GM23248 (cell line): ENCODE results near the gene SIAE. TPM values are rescaled to one million over a fixed set of nuclear protein-coding genes. Genes with fewer than 3 reads are reported as not detected.

ENCODE experiments used
- DNase-seq: peaks from one replicate; pipeline ENCODE4 v3.0.0-alpha.2; 2015
- H2AFZ ChIP-seq: fragments of 200-600 bp; sonication (generic); 2 replicates; pipeline ENCODE4 v1.6.1; 2016; ENCODE audit warnings: antibody characterized with exemption
- H3F3A ChIP-seq: fragments of 200-600 bp; sonication (generic); 2 replicates; pipeline ENCODE4 v1.6.1; 2016; ENCODE audit warnings: mild to moderate bottlenecking, antibody characterized with exemption, mixed run types; ENCODE audit not compliant: insufficient read depth
- H3K27ac ChIP-seq: fragments of 200-600 bp; sonication (generic); 2 replicates; pipeline ENCODE4 v1.5.1; 2016; ENCODE audit warnings: mild to moderate bottlenecking
- H3K27me3 ChIP-seq: fragments of 200-600 bp; sonication (generic); replicated peaks from 2 replicates; pipeline ENCODE4 v1.6.1; 2016; ENCODE audit warnings: mild to moderate bottlenecking; ENCODE audit not compliant: insufficient read depth
- H3K36me3 ChIP-seq: fragments of 200-600 bp; sonication (generic); 2 replicates; pipeline ENCODE4 v1.6.1; 2016; ENCODE audit warnings: low read depth, mild to moderate bottlenecking
- H3K4me1 ChIP-seq: fragments of 200-600 bp; sonication (generic); 2 replicates; pipeline ENCODE4 v1.6.1; 2016; ENCODE audit warnings: mild to moderate bottlenecking; ENCODE audit not compliant: insufficient read depth
- H3K4me2 ChIP-seq: fragments of 200-600 bp; sonication (generic); one replicate; pipeline ENCODE4 v1.6.1; 2016; ENCODE audit warnings: mild to moderate bottlenecking; ENCODE audit not compliant: unreplicated experiment
- H3K4me3 ChIP-seq: fragments of 200-600 bp; sonication (generic); 2 replicates; pipeline ENCODE4 v1.5.1; 2016; ENCODE audit warnings: mild to moderate bottlenecking
- H3K79me2 ChIP-seq: fragments of 200-600 bp; sonication (generic); 2 replicates; pipeline ENCODE4 v1.6.1; 2016; ENCODE audit warnings: mild to moderate bottlenecking; ENCODE audit not compliant: insufficient read depth
- H3K9ac ChIP-seq: fragments of 200-600 bp; sonication (generic); 2 replicates; pipeline ENCODE4 v1.6.1; 2016; ENCODE audit warnings: mild to moderate bottlenecking
- H3K9me2 ChIP-seq: fragments of 200-600 bp; sonication (generic); 2 replicates; pipeline ENCODE4 v1.6.1; 2016; ENCODE audit warnings: mixed run types, mild to moderate bottlenecking, moderate library complexity; ENCODE audit not compliant: insufficient read depth
- H3K9me3 ChIP-seq: fragments of 200-600 bp; sonication (generic); one replicate; pipeline ENCODE4 v1.6.1; 2017; ENCODE audit warnings: low read depth
- H4K20me1 ChIP-seq: fragments of 200-600 bp; sonication (generic); 2 replicates; pipeline ENCODE4 v1.6.0; 2016; ENCODE audit not compliant: insufficient read depth
- EZH2 ChIP-seq: fragments of 200-600 bp; sonication (generic); IDR thresholded peaks from 2 replicates; pipeline ENCODE4 v1.6.1; 2018; ENCODE audit warnings: antibody characterized with exemption, mild to moderate bottlenecking; ENCODE audit not compliant: insufficient read depth, poor library complexity, severe bottlenecking
- EZH2phosphoT487 ChIP-seq: fragments of 200-600 bp; sonication (generic); IDR thresholded peaks from 2 replicates; pipeline ENCODE4 v1.6.1; 2018; ENCODE audit warnings: antibody characterized with exemption, moderate library complexity, mild to moderate bottlenecking, low read depth; ENCODE audit not compliant: insufficient read depth
- WGBS, 2 experiments: methylation state at CpG; one replicate each; pipeline ENCODE4 v1.1.6; 2015 to 2017; ENCODE audit warnings: low lambda C conversion rate in 2 of 2, low coverage in 1 of 2; ENCODE audit errors: missing lambda C conversion rate in 2 of 2; 5-methylcytosine and 5-hydroxymethylcytosine counted together
- in situ Hi-C: fragments of 300-500 bp; cut with MboI; formaldehyde crosslinking; loops from 2 replicates; pipeline ENCODE4 v1.15.0; 2020
- polyA plus RNA-seq: library from polyadenylated mRNA; unstranded; fragments of >200 nt; fragmentation: Nextera tagmentation; extraction: Ambion mirVana; gene quantifications from 2 replicates; pipeline ENCODE4 v1.2.1, GENCODE V29; 2016
- small RNA-seq: library from RNA; depleted of rRNA; stranded (forward); fragments of <200 nt; gene quantifications from one replicate; pipeline ENCODE3, GENCODE V24; 2014; ENCODE audit warnings: low read depth, low replicate concordance
- total RNA-seq: library from RNA; depleted of rRNA; stranded (reverse); fragments of >200 nt; shearing (Covaris generic); gene quantifications from 2 replicates; pipeline ENCODE4 v1.2.3, GENCODE V29; 2014; rRNA removed

The SIAE gene
- total and polyA plus RNA-seq, 2 experiments from 2014 or later = 7.2 to 19.5 TPM

GRCh38 chr11:124583781-124584180 is 89.8 kb downstream of the SIAE start:
- Histone ChIP-seq H3K79me2 (no peaks in the 10 kb centered on the region), H3K36me3 (no peaks in the 10 kb centered on the region), H3K4me1 (no peaks in the 10 kb centered on the region), H3K4me2 (no peak overlapping the region), H3K27me3 (peaks cover 37% of the 10 kb centered on the region), H3K9me3 (no peaks in the 10 kb centered on the region), H2AFZ (no peak overlapping the region), H3K9me2 (no peaks in the 10 kb centered on the region), H3F3A (no peaks in the 10 kb centered on the region), H4K20me1 (no peaks in the 10 kb centered on the region), H3K4me3 (no peak overlapping the region), H3K27ac (no peak overlapping the region), H3K9ac (no peak overlapping the region)
- DNase-seq = no peak
- in situ Hi-C loops = loop anchor here (10.0 to 25.0 kb wide), 2 partner anchors 169 to 521 kb away; no protein-coding TSS in a partner anchor
- 69% methylated on average over 8 of the region's 8 CpGs for WGBS, 2 experiments
- TF ChIP-seq EZH2 = no peak
- no peak for TF ChIP-seq EZH2phosphoT487

Small RNA genes lying within 50 kb of the gene (small RNA-seq; reads per million reads assigned to genes)
- gene RNA5SP352 = not detected

Other genes with a start within 250 kb of the SIAE start
- not detected in 2 replicates for gene OR8B4, start 248.9 kb downstream of the SIAE start, total RNA-seq
- not detected in 2 replicates for gene OR8B4, start 248.9 kb downstream of the SIAE start, polyA plus RNA-seq
- gene OR8B8, start 228.0 kb downstream of the SIAE start, total RNA-seq = not detected in 2 replicates
- not detected in 2 replicates for gene OR8B8, start 228.0 kb downstream of the SIAE start, polyA plus RNA-seq
- gene OR8B12, start 130.1 kb downstream of the SIAE start, total RNA-seq = not detected in 2 replicates
- not detected in 2 replicates for gene OR8B12, start 130.1 kb downstream of the SIAE start, polyA plus RNA-seq
- gene OR8A1, start 103.7 kb downstream of the SIAE start, total RNA-seq = not detected in 2 replicates
- not detected in 2 replicates for gene OR8A1, start 103.7 kb downstream of the SIAE start, polyA plus RNA-seq
- not detected in 2 replicates for gene PANX3, start 62.3 kb downstream of the SIAE start, total RNA-seq
- gene PANX3, start 62.3 kb downstream of the SIAE start, polyA plus RNA-seq = not detected in 2 replicates
- 25.8 and 27.6 TPM in 2 replicates for gene TBRG1, start 50.9 kb downstream of the SIAE start, total RNA-seq
- 43.1 and 43.5 TPM in 2 replicates for gene TBRG1, start 50.9 kb downstream of the SIAE start, polyA plus RNA-seq
- gene SPA17, start 165 bp upstream of the SIAE start, total RNA-seq = 4.9 and 6.5 TPM in 2 replicates
- 12.4 and 14.0 TPM in 2 replicates for gene SPA17, start 165 bp upstream of the SIAE start, polyA plus RNA-seq
- 0.32 TPM in 1 of 2 replicates, not detected in the other for gene NRGN, start 66.2 kb upstream of the SIAE start, total RNA-seq
- 0.23 and 0.29 TPM in 2 replicates for gene NRGN, start 66.2 kb upstream of the SIAE start, polyA plus RNA-seq
- not detected in 2 replicates for gene VSIG2, start 78.5 kb upstream of the SIAE start, total RNA-seq
- not detected in 2 replicates for gene VSIG2, start 78.5 kb upstream of the SIAE start, polyA plus RNA-seq
- not detected in 2 replicates for gene ESAM, start 88.6 kb upstream of the SIAE start, total RNA-seq
- gene ESAM, start 88.6 kb upstream of the SIAE start, polyA plus RNA-seq = not detected in 2 replicates
- gene MSANTD2, start 126.7 kb upstream of the SIAE start, total RNA-seq = 8.4 and 11.5 TPM in 2 replicates
- 4.5 and 6.0 TPM in 2 replicates for gene MSANTD2, start 126.7 kb upstream of the SIAE start, polyA plus RNA-seq
- 10.5 and 12.1 TPM in 2 replicates for gene ROBO3, start 191.7 kb upstream of the SIAE start, total RNA-seq
- 9.9 and 12.1 TPM in 2 replicates for gene ROBO3, start 191.7 kb upstream of the SIAE start, polyA plus RNA-seq
- 0.51 and 1.3 TPM in 2 replicates for gene ROBO4, start 224.1 kb upstream of the SIAE start, total RNA-seq
- 0.53 and 1.1 TPM in 2 replicates for gene ROBO4, start 224.1 kb upstream of the SIAE start, polyA plus RNA-seq
- not detected in 2 replicates for gene HEPN1, start 245.5 kb upstream of the SIAE start, total RNA-seq
- gene HEPN1, start 245.5 kb upstream of the SIAE start, polyA plus RNA-seq = not detected in 2 replicates